NOMO-1 (cell line): ENCODE results near the gene MFAP3L.
"Not testable (repeated sequence)": the region's sequence is repeated elsewhere in the genome, so short reads cannot be mapped to it uniquely, and the experiment has no call there.

Source experiments
- DNase-seq, 2 experiments: peaks; one replicate each; lab custom pipeline; 2025; ENCODE audit not compliant: unreplicated experiment in 2 of 2; lab: John Stamatoyannopoulos, UW

MFAP3L gene

GRCh38 chr4:170026253-170027021, at the start of gene MFAP3L:
MFAP3L (minus strand) TSS chr4:170026395; CDS start chr4:170005877, 20,518 bp downstream.
- peak; percentile 77 to 90 for DNase-seq

GRCh38 chr4:170071196-170071595, 45.0 kb upstream of the MFAP3L start:
- no peak for DNase-seq

- DNase-seq = no peak
These were observed 42.4 kb upstream of the MFAP3L start for GRCh38 chr4:170068438-170069128.

- no peak for DNase-seq
These were observed 33.2 kb upstream of the MFAP3L start for GRCh38 chr4:170059421-170059820.

- DNase-seq = no peak
These were observed 32.6 kb upstream of the MFAP3L start for GRCh38 chr4:170058826-170059225.

GRCh38 chr4:170057866-170058265, 31.7 kb upstream of the MFAP3L start:
- no peak for DNase-seq

- no peak for DNase-seq
These were observed 26.7 kb upstream of the MFAP3L start for GRCh38 chr4:170052919-170053318.

GRCh38 chr4:170051402-170051801, 25.2 kb upstream of the MFAP3L start:
- DNase-seq = no peak

- no peak for DNase-seq
These were observed 23.6 kb upstream of the MFAP3L start for GRCh38 chr4:170049766-170050165.

GRCh38 chr4:170047771-170048354, 21.7 kb upstream of the MFAP3L start:
- DNase-seq = peak; percentile 13 to 66

- not testable (repeated sequence) for DNase-seq
These were observed 20.0 kb upstream of the MFAP3L start for GRCh38 chr4:170046156-170046555.

- no peak for DNase-seq
These were observed 14.0 kb upstream of the MFAP3L start for GRCh38 chr4:170040031-170040680.

- DNase-seq = no peak
These were observed 12.6 kb upstream of the MFAP3L start for GRCh38 chr4:170038769-170039168.

- DNase-seq = no peak
These were observed 12.0 kb upstream of the MFAP3L start for GRCh38 chr4:170038232-170038631.

- no peak for DNase-seq
These were observed 11.3 kb upstream of the MFAP3L start for GRCh38 chr4:170037481-170037880.

GRCh38 chr4:170035845-170036244, 9.7 kb upstream of the MFAP3L start:
- DNase-seq = no peak

- DNase-seq = no peak
These were observed 9.0 kb upstream of the MFAP3L start for GRCh38 chr4:170035231-170035630.

GRCh38 chr4:170033999-170034398, 7.8 kb upstream of the MFAP3L start:
- DNase-seq = no peak

GRCh38 chr4:170030121-170030520, 3.9 kb upstream of the MFAP3L start:
- no peak for DNase-seq

GRCh38 chr4:170027181-170027829, 1.1 kb upstream of the MFAP3L start:
- peak; percentile 81 to 94 for DNase-seq
